RWPE1 (cell line): ENCODE measurements around the gene RNF26.

Experiments
- CTCF ChIA-PET: fragments of 350-600 bp; sonication (Branson Sonifier 250); formaldehyde crosslinking; extraction: SDS; loops from one replicate; lab custom pipeline; 2021; lab: Yijun Ruan, JAX
- POLR2A ChIA-PET: fragments of 400-600 bp; formaldehyde crosslinking; extraction: SDS; loops from one replicate; lab custom pipeline; 2020; ENCODE audit warnings: antibody characterized with exemption; ENCODE audit not compliant: low non-redundant PET; lab: Yijun Ruan, JAX
- DNase-seq: peaks from one replicate; pipeline ENCODE4 v3.0.0; 2012; ENCODE audit warnings: low spot score
- H3K27ac ChIP-seq: fragments of 450-650 bp; 2 replicates; pipeline ENCODE4 v1.5.1; 2017
- TF ChIP-seq, protein P1 (sequence below): fragments of 450-650 bp; conservative IDR thresholded peaks from 2 replicates; pipeline ENCODE4 v1.5.1; 2017; ENCODE audit warnings: low read depth, mild to moderate bottlenecking

RNF26 gene

DNA sequence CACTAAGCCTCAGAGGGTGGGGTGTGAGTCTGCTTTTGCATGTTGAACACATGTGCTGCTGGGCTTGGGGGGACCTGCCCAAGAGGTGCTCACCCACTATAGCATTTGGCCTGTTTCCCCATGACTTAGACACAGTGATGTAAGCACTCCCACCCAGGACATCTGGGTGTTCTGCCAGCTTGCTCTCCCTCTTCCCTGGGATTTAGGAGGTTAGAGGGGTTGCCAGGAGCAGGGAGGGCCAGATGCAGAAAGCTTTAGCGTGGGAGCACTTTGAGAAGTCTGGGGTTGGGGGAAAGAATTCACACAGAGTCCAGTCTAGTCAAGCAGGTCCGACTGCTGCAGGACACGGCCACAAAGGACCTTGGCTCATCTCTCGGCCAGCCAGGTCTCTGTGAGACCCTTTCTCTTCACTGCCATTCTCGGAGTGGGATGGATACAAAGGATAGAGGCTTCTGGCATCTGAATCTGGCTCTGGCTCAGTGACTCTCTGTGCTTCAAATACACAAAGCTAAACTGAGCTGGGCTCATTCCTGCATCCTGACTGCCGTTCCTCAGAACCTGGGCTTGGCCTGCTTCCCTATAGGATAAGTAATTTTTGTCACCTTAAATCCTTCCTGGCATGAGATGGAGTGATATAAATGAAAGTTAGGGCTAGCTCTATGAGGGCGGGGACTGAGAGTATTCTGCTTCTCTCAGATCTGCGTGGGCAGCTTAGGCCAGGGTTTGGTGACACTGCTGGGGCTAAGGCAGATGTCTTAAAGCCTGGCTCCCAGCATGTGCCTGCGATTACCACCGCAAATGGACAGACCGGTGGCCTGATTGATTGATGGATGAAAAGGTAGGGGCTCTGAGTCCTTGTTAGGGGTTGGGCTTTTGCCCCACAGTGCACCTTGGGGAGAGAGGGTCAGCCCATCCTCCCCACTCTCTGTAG is 32.6 kb downstream of the RNF26 start:
- TF ChIP-seq, protein P1, sequence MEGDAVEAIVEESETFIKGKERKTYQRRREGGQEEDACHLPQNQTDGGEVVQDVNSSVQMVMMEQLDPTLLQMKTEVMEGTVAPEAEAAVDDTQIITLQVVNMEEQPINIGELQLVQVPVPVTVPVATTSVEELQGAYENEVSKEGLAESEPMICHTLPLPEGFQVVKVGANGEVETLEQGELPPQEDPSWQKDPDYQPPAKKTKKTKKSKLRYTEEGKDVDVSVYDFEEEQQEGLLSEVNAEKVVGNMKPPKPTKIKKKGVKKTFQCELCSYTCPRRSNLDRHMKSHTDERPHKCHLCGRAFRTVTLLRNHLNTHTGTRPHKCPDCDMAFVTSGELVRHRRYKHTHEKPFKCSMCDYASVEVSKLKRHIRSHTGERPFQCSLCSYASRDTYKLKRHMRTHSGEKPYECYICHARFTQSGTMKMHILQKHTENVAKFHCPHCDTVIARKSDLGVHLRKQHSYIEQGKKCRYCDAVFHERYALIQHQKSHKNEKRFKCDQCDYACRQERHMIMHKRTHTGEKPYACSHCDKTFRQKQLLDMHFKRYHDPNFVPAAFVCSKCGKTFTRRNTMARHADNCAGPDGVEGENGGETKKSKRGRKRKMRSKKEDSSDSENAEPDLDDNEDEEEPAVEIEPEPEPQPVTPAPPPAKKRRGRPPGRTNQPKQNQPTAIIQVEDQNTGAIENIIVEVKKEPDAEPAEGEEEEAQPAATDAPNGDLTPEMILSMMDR = no peak
- DNase-seq = no peak
- POLR2A ChIA-PET = interaction anchor here (0.6 kb wide), 1 partner anchor 201 kb away, joined by 3 read pairs; no protein-coding TSS in a partner anchor
- peak overlapping the region; percentile 100 for H3K27ac ChIP-seq
- CTCF ChIA-PET = interaction anchor here (0.7 to 1.1 kb wide), 2 partner anchors 10 to 933 kb away, joined by 3 to 4 read pairs; no protein-coding TSS in a partner anchor

DNA sequence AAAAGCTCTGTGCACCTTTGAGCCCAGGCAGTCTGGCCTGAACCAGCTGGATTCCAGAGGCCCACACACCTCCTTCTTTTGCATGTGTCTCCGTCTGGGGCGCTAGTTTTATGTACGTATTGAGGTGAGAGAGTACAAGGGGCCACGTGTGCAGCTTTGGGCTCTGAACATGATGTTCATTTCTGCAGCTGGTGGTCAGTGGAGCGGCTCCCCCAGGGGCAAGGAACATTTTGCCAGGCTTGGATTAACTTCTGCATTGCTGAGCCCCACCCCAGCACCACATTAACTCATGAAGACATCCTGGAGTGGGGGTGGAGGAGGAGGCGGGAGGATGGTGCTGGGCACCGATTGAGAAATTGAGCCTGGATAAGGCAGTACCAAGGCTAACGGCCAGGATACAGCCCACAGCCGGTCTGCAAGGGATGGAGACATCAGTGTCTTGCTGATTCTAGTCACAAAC is 33.4 kb downstream of the RNF26 start:
- ChIA-PET POLR2A (no interaction called here), CTCF (interaction anchor here (0.7 to 1.3 kb wide), 3 partner anchors 11 to 933 kb away, joined by 3 to 8 read pairs (median 3); no protein-coding TSS in a partner anchor)
- H3K27ac ChIP-seq = peak overlapping the region; percentile 100
- TF ChIP-seq, protein P1 = no peak
- DNase-seq = peak; percentile 64

DNA sequence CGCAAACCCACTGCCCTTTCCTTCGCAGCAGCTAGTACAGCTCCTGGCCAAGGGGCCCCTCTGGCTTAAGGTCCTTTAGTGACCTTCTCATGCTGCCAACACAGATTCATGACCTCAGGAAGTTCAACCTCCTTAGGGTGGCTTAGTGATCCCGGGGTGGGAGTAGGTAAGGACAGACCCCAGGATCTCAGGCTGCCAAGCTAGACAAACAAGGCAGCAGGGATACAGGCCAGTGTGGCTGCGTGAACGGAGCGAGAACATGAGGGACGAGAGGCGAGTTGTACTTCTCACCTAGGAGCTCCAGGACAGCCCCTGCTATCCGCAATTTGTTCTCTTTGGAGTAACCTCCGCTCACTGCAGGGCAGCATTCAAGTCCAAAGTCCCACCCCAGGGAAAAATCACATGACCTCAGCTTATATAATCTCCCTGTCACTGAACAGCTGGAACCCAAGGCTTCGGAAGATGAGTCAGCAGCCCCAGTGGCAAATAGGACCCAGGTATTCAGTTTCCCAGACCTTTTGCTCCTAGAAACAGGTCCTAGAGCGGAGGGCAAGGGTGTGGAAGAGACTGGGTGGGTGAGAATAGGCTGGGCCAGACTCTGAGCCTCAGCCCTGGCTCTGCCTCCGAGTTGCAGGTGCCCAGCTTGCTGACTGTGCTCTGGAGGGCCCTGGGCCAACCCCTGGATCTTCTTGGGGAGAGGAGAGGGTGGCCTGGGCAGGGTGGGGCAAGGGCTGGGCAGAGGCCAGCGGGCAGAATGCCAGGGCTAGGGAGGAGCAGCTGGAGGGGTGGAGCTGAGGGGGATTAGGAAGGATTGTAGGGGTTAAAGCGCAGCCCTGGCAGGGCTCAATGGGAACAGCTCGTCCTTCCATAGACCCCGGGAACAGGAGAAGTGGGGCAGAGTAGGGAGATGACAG is 34.1 kb downstream of the RNF26 start:
- CTCF ChIA-PET = interaction anchor here (0.8 to 1.7 kb wide), 3 partner anchors 12 to 30 kb away, joined by 3 to 8 read pairs (median 8); no protein-coding TSS in a partner anchor
- peak; percentile 73 for DNase-seq
- POLR2A ChIA-PET = no interaction called here
- H3K27ac ChIP-seq = peak overlapping the region; percentile 100
- TF ChIP-seq, protein P1 = no peak

DNA sequence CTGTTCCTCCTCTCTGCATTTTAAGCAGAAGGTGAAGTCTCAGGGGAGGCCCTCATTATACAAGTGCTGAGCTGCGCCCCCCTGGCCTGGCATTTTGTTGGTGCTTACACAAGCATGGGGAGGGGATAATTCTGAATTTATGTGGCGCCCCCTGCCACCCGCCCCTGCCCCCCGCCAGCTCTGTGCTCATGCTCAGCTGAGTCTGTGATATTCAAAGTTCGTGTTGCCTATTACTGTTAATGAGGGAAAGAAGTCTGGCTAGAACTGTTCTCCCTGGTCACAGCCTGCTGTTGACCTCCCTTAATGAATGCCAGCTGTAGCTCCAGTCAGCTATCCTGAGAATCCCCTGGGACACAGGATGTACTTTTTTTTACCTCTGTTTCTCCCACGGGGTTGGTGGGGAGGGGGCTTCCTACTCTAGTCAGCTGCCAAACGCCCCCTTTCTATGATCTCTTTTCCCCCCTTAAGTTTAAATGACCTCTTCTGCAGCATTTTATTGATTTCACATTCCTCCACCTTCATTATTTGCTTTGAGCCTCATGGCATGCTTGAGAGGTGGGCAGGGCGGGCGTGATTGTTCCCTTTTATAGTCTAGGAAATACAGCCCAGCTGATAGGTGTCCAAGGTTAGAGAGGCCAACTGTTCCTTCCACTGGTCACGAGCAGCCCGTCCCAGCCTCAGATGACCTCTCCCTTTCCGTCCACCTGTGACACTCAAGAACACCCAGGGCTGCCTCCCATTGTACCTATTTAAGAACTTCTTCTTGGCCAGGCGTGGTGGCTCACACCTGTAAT is 35.0 kb downstream of the RNF26 start:
- ChIA-PET CTCF (interaction anchor here (1.4 to 1.7 kb wide), 2 partner anchors 13 to 31 kb away, joined by 7 to 8 read pairs; no protein-coding TSS in a partner anchor), POLR2A (no interaction called here)
- H3K27ac ChIP-seq = peak overlapping the region; percentile 100
- TF ChIP-seq, protein P1 = no peak
- DNase-seq = no peak

DNA sequence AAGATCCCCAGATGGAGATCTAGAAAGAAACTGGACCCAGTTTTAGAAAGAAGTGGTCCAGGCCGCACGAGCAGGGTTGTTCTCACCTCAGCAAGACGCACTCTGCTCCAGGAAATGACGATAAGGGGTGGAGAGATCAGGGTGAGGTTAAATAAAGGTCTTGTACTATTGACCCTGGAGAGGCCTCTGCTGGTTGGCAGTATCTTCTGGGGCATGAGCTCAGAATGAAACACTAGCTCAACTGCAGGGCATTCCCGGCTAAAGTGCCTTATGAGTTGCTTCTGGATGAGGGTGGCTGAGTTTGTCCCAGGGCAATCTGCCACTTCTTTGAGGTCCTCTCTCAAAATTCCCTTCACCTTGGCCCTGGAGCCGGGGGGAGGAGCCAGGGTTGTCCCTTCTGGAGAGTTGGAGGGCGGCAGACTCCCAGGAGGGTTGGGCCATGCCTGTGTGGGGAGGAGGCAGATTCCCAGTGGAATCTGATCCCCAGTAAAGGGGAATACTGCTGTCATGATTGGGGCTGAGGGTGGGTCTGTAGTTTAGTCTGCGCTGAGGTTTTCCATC is 36.2 kb downstream of the RNF26 start:
- TF ChIP-seq, protein P1 = no peak
- peak overlapping the region; percentile 100 for H3K27ac ChIP-seq
- CTCF ChIA-PET = interaction anchor here (0.9 to 7.6 kb wide), 5 partner anchors 11 to 104 kb away, joined by 3 to 77 read pairs (median 13); partner anchors contain the start of gene USP2
- no peak for DNase-seq
- POLR2A ChIA-PET = no interaction called here
